ENCODE results near the gene FGD5. TPM values are rescaled to one million over a fixed set of nuclear protein-coding genes. Genes with fewer than 3 reads are reported as not detected.

Gene FGD5
- total RNA-seq, 1 experiment from 2014 or later: not detected

GRCh38 chr3:14859880-14860279 lies 41.1 kb downstream of the FGD5 start:
- BruUV-seq (replicated peaks): no TSS peak
- Histone ChIP-seq H3K4me3 (ENCODE audit: low read depth, low read length, poor library complexity, severe bottlenecking) (no peak overlapping the region), H3K27ac (ENCODE audit: low read depth, low read length, poor library complexity, severe bottlenecking) (no peak overlapping the region), H3K4me1 (ENCODE audit: insufficient read depth, low read length, poor library complexity, severe bottlenecking) (no peaks in the 10 kb centered on the region), H3K36me3 (ENCODE audit: insufficient read depth, low read length, poor library complexity, severe bottlenecking) (no peaks in the 10 kb centered on the region), H3K27me3 (replicated peaks; ENCODE audit: insufficient read depth, low read depth, low read length, poor library complexity) (peaks cover 13% of the 10 kb centered on the region), H3K9me3 (ENCODE audit: low read depth, low read length, poor library complexity, severe bottlenecking) (no peaks in the 10 kb centered on the region)
- intact Hi-C loops (cut with micrococcal nuclease; ENCODE audit: unreplicated experiment): no loop called here
- DNase-seq (ENCODE audit: low spot score): no peak
- CTCF ChIA-PET: no interaction called here
- POLR2A ChIA-PET (ENCODE audit: low non-redundant PET): no interaction called here
- TF ChIP-seq EZH2 (IDR thresholded peaks at IDR 0.05; ENCODE audit: borderline replicate concordance, low read depth, low read length, poor library complexity, severe bottlenecking): no peak
- TF ChIP-seq CTCF (conservative IDR thresholded peaks at IDR 0.05; ENCODE audit: low read depth, low read length): no peak

- Histone ChIP-seq H3K9me3 (ENCODE audit: low read depth, low read length, poor library complexity, severe bottlenecking) (no peaks in the 10 kb centered on the region), H3K4me1 (ENCODE audit: insufficient read depth, low read length, poor library complexity, severe bottlenecking) (no peaks in the 10 kb centered on the region), H3K4me3 (ENCODE audit: low read depth, low read length, poor library complexity, severe bottlenecking) (no peak overlapping the region), H3K27me3 (replicated peaks; ENCODE audit: insufficient read depth, low read depth, low read length, poor library complexity) (peaks cover 13% of the 10 kb centered on the region), H3K27ac (ENCODE audit: low read depth, low read length, poor library complexity, severe bottlenecking) (no peak overlapping the region), H3K36me3 (ENCODE audit: insufficient read depth, low read length, poor library complexity, severe bottlenecking) (no peaks in the 10 kb centered on the region)
- ChIA-PET CTCF (no interaction called here), POLR2A (ENCODE audit: low non-redundant PET) (no interaction called here)
- DNase-seq (ENCODE audit: low spot score): no peak
- intact Hi-C loops (cut with micrococcal nuclease; ENCODE audit: unreplicated experiment): no loop called here
- no TSS peak for BruUV-seq (replicated peaks)
- no peak for TF ChIP-seq CTCF (conservative IDR thresholded peaks at IDR 0.05; ENCODE audit: low read depth, low read length)
- no peak for TF ChIP-seq EZH2 (IDR thresholded peaks at IDR 0.05; ENCODE audit: borderline replicate concordance, low read depth, low read length, poor library complexity, severe bottlenecking)
Observed at GRCh38 chr3:14861031-14861430, 42.3 kb downstream of the FGD5 start.

- Histone ChIP-seq H3K4me3 (ENCODE audit: low read depth, low read length, poor library complexity, severe bottlenecking) (no peak overlapping the region), H3K4me1 (ENCODE audit: insufficient read depth, low read length, poor library complexity, severe bottlenecking) (no peaks in the 10 kb centered on the region), H3K27ac (ENCODE audit: low read depth, low read length, poor library complexity, severe bottlenecking) (no peak overlapping the region), H3K27me3 (replicated peaks; ENCODE audit: insufficient read depth, low read depth, low read length, poor library complexity) (peaks cover 13% of the 10 kb centered on the region), H3K9me3 (ENCODE audit: low read depth, low read length, poor library complexity, severe bottlenecking) (no peaks in the 10 kb centered on the region), H3K36me3 (ENCODE audit: insufficient read depth, low read length, poor library complexity, severe bottlenecking) (no peaks in the 10 kb centered on the region)
- intact Hi-C loops (cut with micrococcal nuclease; ENCODE audit: unreplicated experiment): no loop called here
- CTCF ChIA-PET: interaction anchor here (0.6 kb wide), 1 partner anchor 26 kb away, joined by 7 read pairs; no protein-coding TSS in a partner anchor
- TF ChIP-seq EZH2 (IDR thresholded peaks at IDR 0.05; ENCODE audit: borderline replicate concordance, low read depth, low read length, poor library complexity, severe bottlenecking) (no peak), CTCF (conservative IDR thresholded peaks at IDR 0.05; ENCODE audit: low read depth, low read length) (no peak)
- no peak for DNase-seq (ENCODE audit: low spot score)
- no TSS peak for BruUV-seq (replicated peaks)
- POLR2A ChIA-PET (ENCODE audit: low non-redundant PET): no interaction called here
Observed at GRCh38 chr3:14861446-14862302, 42.9 kb downstream of the FGD5 start.

Data from A673 (cell line).